ENCODE data around the gene MUS81.

MUS81 gene

DNA sequence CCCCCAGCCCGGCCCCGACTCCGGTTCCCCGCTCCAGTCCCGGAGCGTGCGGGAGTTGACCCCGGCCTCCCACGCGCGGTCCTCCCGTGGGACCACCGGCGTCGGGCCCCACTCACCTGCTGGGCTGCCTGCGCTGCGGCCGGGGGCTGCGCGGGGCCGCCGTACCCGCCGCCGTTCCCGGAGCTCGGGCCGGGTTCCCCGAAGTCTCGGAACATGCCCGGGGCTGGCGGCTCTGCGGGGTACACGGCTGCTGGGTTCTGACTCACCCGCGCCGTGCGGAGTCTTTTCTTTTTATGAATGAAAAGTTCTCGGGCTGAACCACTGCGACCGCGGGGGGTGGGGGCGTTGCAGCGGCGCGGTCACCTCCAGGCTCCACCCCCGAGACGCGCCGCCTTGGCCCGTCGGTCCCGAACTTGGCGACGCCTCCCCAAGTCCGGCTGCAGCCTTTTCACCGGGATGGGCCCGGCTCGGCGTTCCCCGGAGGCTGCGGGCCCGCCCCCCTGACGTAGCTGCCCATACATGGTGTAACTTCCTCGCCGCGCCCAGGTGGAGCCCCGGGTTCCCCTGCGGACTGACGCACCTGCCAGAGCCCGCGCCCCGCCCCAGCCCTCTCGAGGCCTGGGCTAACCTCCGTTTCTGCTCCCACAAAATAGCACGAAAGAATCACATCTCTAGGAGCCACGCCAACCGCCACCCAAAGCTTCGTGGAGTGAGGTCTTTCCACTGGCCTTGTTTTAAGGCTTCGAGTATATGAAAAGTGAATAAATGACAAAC, 40.1 kb downstream of the MUS81 start, which contains the start of gene FOSL1:
Gene FOSL1, minus strand, starts transcription at position 264 of the 774 bp plus-strand sequence. Its CDS starts 49 bp downstream, at position 215.
- Histone ChIP-seq H3K4me3 (peak within 1 kb of the TSS; percentile 48 to 68 (median 59)), H3K27ac (peak within 1 kb of the TSS; percentile 40 to 95 (median 83))

DNA sequence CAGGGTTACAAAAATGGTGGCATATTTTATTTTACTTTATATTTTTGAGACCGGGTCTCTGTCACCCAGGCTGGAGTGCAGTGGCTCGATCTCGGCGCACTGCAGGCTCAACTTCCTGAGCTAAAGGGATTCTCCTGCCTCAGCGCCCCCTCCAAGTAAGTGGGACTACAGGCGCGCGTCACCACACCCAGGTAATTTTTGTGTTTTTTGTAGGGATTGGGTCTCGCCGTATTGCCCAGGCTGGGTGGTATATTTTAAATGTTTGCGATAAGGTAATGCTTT, 40.6 kb downstream of the MUS81 start:
- H3K27ac ChIP-seq = peak overlapping the region in 14 of 21 experiments; percentile 16 to 92 (median 81)

DNA sequence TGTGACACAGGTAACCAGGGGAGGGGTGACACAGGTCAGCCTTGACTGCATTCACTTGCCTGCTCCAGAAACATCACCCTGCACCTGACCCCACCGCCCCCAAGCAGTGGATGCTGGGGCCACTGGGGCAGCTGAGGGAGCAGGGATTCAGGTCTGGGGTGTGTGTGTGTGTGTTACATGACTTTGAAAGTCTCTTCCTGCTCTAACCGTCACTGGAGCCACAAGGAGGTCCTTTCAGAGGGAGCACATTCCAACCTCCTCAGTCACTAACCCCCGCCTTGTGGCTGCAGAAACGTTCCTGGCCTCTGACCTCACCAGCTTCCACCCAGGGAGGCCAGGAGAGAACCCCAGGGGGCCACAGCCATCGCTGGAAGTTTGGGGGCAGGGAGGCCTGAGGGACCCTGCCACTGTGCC, 42.8 kb downstream of the MUS81 start:
- no peak overlapping the region for H3K4me3 ChIP-seq
- H3K27ac ChIP-seq = peak overlapping the region in 2 of 21 experiments; percentile 22 to 57

More for the DNA sequence above, 40.6 kb downstream of the MUS81 start:
- peak overlapping the region in 4 of 7 experiments; percentile 48 to 68 (median 62) for H3K4me3 ChIP-seq

DNA sequence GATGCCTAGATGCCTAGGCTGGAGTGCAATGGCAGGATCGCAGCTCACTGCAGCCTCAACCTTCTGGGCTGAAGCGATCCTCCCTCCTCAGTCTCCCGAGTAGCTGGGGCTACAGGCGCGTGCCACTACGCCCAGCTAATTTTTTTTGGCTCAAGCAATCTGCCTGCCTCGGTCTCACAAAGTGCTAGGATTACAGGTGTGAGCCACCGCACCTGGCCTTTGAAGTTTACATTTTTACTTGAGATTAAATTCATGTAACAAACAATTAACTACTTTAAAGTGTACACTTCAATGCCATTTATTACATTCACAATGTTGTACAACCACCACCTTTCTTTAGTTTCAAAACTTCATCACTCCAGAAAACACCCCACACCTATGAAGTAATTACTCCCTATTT, 43.5 kb downstream of the MUS81 start:
- Histone ChIP-seq H3K4me3 (no peak overlapping the region), H3K27ac (peak overlapping the region in 2 of 21 experiments; percentile 22 to 57)

DNA sequence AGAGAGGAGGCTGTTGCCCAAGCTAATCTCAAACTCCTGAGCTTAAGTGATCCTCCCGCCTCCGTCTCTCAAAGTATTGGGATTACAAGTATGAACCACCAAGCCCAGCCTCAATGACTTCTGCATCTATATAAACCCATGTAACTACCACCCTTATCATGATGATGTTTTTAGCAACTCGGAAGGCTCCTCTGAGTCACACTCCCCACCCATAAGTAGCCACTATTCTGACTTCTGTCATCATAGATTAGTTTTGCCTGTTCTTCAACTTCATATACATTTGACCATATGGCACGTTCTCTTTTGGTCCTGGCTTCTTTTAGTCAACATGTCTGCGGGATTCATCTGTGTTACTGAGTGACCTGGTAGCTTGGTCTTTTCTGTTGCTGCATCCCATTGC, 46.4 kb downstream of the MUS81 start:
- H3K4me3 ChIP-seq = no peak overlapping the region
- no peak overlapping the region for H3K27ac ChIP-seq

DNA sequence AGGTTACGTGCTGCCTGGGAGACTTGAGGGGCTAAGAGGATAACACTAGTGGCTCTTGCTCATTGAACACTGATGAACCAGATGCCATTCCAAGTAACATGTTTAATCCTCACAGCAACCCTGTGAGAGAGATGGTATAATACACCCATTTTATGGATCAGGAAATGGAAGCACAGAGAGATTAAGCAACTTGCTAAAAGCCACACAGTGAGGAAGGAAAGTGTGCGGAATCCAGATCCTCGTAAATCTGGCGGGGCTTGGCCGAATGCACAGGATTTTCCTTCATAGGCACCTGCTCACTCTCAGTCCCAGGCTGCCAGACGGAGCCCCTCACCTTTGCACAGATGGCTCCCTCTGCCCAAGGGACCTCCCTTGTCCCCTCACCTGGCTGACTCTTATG, 47.6 kb downstream of the MUS81 start:
- Histone ChIP-seq H3K27ac (no peak overlapping the region), H3K4me3 (no peak overlapping the region)

DNA sequence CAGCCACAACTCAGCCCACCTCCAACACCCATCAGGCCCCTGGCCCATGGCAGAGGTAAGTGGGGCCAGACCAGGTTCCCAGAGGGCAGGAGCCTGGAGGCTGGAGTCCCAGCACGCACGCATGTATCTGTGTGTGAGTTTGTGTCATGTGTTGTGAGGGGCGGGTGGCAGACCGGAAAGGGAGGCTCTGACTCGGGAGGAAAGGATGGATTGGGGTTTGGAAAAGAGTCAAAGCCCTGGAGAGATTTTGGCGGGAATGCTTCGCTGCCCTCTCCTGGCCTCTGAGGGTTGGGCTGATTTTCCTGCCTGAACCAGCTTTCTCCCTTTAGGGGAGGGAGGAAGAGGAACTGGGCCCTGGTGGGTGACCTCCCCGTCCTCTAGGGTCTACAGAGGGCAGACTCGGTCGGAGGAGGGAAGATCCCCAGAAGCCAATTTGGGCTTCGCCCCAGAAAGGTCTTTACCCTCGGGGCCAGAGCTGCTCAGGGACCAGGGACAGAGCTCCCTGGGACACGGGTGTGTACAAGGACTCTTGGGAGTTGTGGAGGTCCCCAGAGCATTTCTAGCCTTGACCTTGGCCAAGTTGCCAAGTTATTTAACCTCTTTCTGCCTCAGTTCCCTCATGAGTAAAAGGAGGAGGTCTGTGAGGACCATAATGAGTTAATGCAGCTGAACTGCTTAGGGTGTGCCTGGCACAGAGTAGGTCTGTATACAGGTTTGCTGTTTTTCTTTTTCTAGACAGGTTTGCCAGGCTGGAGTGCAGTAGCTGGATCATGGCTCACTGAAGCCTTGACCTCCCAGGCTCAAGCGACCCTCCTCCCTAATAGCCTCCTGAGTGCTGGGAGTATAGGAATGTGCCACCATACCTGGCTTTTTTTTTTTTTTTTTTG, 51.7 kb downstream of the MUS81 start:
- Histone ChIP-seq H3K4me3 (no peak overlapping the region), H3K27ac (peak overlapping the region in 17 of 21 experiments; percentile 0 to 76 (median 56))

DNA sequence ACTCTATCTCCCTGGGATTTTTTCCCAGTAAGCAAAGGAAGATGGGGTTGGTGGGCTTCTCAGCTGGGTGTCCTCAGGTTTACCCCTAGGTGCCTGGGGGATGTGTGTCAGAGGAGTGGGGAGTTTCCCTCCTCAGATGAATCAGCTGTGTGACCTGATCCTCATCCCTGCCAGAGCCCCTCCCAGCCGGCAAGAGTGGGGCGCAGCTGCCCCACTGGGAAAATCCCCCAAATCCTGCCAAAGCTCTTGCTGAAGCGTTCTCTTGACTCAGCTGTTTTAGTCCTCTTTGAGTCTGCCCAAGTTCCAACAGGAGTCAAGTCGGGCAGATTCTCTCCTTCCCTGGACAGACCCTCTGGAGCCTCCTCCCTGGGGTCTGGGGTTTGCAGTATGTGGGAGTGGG, 52.6 kb downstream of the MUS81 start:
- peak overlapping the region in 14 of 21 experiments; percentile 0 to 76 (median 47) for H3K27ac ChIP-seq
- H3K4me3 ChIP-seq = no peak overlapping the region

DNA sequence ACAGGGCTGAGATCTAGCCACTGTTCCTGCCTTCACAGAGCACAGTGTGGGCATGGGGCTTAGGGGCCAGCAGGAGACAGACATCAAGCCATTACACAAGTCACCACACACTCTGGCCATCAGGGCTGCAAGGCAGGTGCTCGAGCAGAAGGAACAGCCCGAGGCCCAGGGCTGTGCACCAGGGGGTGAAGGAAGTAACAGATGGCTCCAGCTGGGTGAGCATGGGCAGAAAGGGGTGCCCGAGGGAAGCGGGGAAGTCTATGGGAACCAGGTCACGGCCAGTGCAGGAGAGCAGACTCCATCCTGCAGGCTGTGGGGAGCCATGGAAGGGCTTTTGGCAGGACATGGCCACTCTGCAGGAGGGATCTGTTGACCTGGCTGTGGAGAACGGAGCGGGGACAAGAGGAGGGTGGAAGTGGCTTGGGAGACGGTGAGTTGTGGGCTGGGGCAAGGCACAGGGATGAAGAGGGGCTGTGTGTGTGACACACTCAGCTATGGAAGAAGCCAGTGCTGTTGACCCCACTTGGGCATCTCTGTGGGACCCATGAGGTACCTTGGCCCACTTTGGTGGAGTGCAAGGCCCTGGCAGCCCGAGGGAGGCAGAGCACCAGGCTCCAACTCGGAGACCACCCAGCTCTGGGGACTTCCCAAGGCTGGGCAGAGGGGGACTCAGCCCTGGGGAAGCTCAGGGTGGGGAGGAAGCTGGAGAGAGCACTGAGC, 55.0 kb downstream of the MUS81 start:
- no peak overlapping the region for H3K4me3 ChIP-seq

DNA sequence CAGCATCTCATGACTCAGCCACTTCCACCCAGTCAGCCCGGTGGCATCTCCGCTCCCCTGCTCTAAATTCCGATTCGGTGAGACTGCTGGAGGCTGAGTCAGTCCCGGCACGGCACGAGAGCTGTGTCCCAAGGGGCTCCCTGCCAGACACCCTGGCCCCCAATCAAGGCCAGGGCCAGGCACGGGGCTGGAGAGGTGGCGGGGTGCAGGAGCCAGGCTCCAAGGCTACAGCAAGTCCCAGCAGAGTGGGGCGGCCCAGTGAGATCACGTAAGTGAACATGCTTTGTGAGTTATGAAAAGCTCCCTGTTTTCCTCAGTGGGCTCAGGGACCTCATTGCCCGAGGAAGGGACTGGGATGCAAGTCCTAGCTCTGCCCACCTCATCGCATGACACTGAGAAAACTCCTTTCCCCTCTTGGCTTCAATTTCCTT, 55.6 kb downstream of the MUS81 start:
- Histone ChIP-seq H3K27ac (peak overlapping the region in 20 of 21 experiments; percentile 0 to 100 (median 96)), H3K4me3 (no peak overlapping the region)

More for the DNA sequence above, 55.0 kb downstream of the MUS81 start:
- H3K27ac ChIP-seq = peak overlapping the region in 20 of 21 experiments; percentile 27 to 100 (median 96)
